ENCODE results near the gene GH2.

- TF ChIP-seq CTCF (IDR thresholded peaks at IDR 0.05) (no peak), POLR2A (IDR thresholded peaks at IDR 0.05) (no peak)
These were observed 50.7 kb downstream of the GH2 start for GRCh38 chr17:63830904-63831491.
